K562 (cell line): ENCODE results near the gene KCNH2. TPM values are rescaled to one million over a fixed set of nuclear protein-coding genes. Genes with fewer than 3 reads are reported as not detected.
A peak's percentile ranks its signal among the peaks of the same experiment; 100 is the strongest.

ENCODE experiments used
- ATF4 ChIP-seq: fragments of 450-650 bp; formaldehyde crosslinking; IDR thresholded peaks from 2 replicates; pipeline ENCODE4 v1.4.0; 2022; ENCODE audit warnings: mild to moderate bottlenecking, moderate library complexity
- CREM ChIP-seq: IDR thresholded peaks from 2 replicates; pipeline ENCODE4 v1.6.1; 2014; ENCODE audit warnings: antibody characterized with exemption, low read depth
- CTBP1 ChIP-seq: fragments of 450-650 bp; IDR thresholded peaks from 2 replicates; pipeline ENCODE4 v1.6.1; 2016; ENCODE audit warnings: borderline replicate concordance
- E2F3 ChIP-seq: fragments of 250-450 bp; sonication (Bioruptor Pico); IDR thresholded peaks from 2 replicates; pipeline ENCODE4 v1.4.0; 2020; ENCODE audit warnings: mild to moderate bottlenecking
- EP400 ChIP-seq: fragments of 450-650 bp; IDR thresholded peaks from 2 replicates; pipeline ENCODE4 v1.6.1; 2017; ENCODE audit warnings: antibody characterized with exemption, mild to moderate bottlenecking, moderate library complexity
- FOXA3 ChIP-seq, 2 experiments: fragments of 450-650 bp in 1 of 2; sonication (generic) in 1 of 2; formaldehyde crosslinking; IDR thresholded peaks in 1 of 2; conservative IDR thresholded peaks in 1 of 2; 2 replicates each; pipeline versions ENCODE4 v1.4.0 to v1.8.0; 2020 to 2022; ENCODE audit warnings: mild to moderate bottlenecking in 2 of 2, missing genetic modification reagents in 1 of 2
- HIVEP1 ChIP-seq: fragments of 250-450 bp; sonication (Bioruptor Pico); IDR thresholded peaks from 2 replicates; pipeline ENCODE4 v1.4.0; 2020; ENCODE audit warnings: mild to moderate bottlenecking
- HSF4 ChIP-seq: fragments of 250-450 bp; sonication (Bioruptor Pico); IDR thresholded peaks from 2 replicates; pipeline ENCODE4 v2.1.2; 2022; ENCODE audit warnings: mild to moderate bottlenecking, moderate library complexity, borderline replicate concordance
- KLF6 ChIP-seq: fragments of 250-450 bp; sonication (Bioruptor Pico); IDR thresholded peaks from 2 replicates; pipeline ENCODE4 v1.4.0; 2020; ENCODE audit warnings: mild to moderate bottlenecking, moderate library complexity, borderline replicate concordance
- NFRKB ChIP-seq: fragments of 450-650 bp; IDR thresholded peaks from 2 replicates; pipeline ENCODE4 v1.6.1; 2016; ENCODE audit warnings: low read depth
- RBBP5 ChIP-seq: fragments of 200-600 bp; sonication (generic); IDR thresholded peaks from 2 replicates; pipeline ENCODE4 v1.6.1; 2012; ENCODE audit warnings: borderline replicate concordance, mild to moderate bottlenecking, low read length, control low read depth, inconsistent platforms; ENCODE audit not compliant: insufficient read depth, poor library complexity, severe bottlenecking
- RBFOX2 ChIP-seq: fragments of 200-400 bp; formaldehyde crosslinking; IDR thresholded peaks from 2 replicates; pipeline ENCODE4 v1.6.1; 2017; ENCODE audit warnings: low read depth, mild to moderate bottlenecking, low read length, moderate library complexity
- RCOR1 ChIP-seq, 2 experiments: IDR thresholded peaks; 2 replicates each; pipeline ENCODE4 v1.6.1; 2012; ENCODE audit warnings: low read depth in 2 of 2, low read length in 2 of 2, borderline replicate concordance in 1 of 2, improper control_type of control experiment in 1 of 2
- TCF7L2 ChIP-seq: fragments of 150-350 bp; IDR thresholded peaks from 2 replicates; pipeline ENCODE4 v1.6.1; 2016; ENCODE audit warnings: low read depth, mild to moderate bottlenecking, low read length, moderate library complexity
- ZNF395 ChIP-seq: fragments of 200-800 bp; sonication (Bioruptor generic); IDR thresholded peaks from 2 replicates; pipeline ENCODE4 v1.6.1; 2017; ENCODE audit warnings: missing genetic modification characterization, missing compliant biosample characterization
- ZNF449 ChIP-seq: fragments of 250-450 bp; sonication (Bioruptor Pico); IDR thresholded peaks from 2 replicates; pipeline ENCODE4 v1.8.0; 2022; ENCODE audit warnings: moderate library complexity, mild to moderate bottlenecking, inconsistent platforms
- ZNF584 ChIP-seq: fragments of 200-800 bp; sonication (Bioruptor generic); IDR thresholded peaks from 2 replicates; pipeline ENCODE4 v1.6.1; 2016; ENCODE audit warnings: low read depth, mild to moderate bottlenecking, missing genetic modification characterization, missing compliant biosample characterization
- ZNF79 ChIP-seq: fragments of 250-450 bp; sonication (Bioruptor Pico); IDR thresholded peaks from 2 replicates; pipeline ENCODE4 v1.4.0; 2020; ENCODE audit warnings: low read depth, mild to moderate bottlenecking, moderate library complexity
- ZNF830 ChIP-seq: fragments of 250-450 bp; sonication (Bioruptor Pico); IDR thresholded peaks from 2 replicates; pipeline ENCODE4 v1.5.0; 2021; ENCODE audit warnings: mild to moderate bottlenecking
- ZSCAN32 ChIP-seq: fragments of 450-650 bp; formaldehyde crosslinking; IDR thresholded peaks from 2 replicates; pipeline ENCODE4 v1.4.0; 2020; ENCODE audit warnings: mild to moderate bottlenecking, moderate library complexity
- polyA plus RNA-seq, 8 experiments: library from polyadenylated mRNA; depleted of rRNA in 4 of 8; stranded (reverse) in 5 of 8; unstranded in 3 of 8; fragments of >200 nt; fragmentation: Nextera tagmentation in 2 of 8; fragmentation: Illumina TruSeq in 1 of 8; extraction: Ambion mirVana in 2 of 8; extraction: Trizol in 1 of 8; gene quantifications; 2 replicates each; pipeline versions ENCODE4 v1.2.1 to v1.2.3, GENCODE V29; 2011 to 2014; ENCODE audit warnings: inconsistent platforms in 1 of 8, missing spikeins in 1 of 8
- total RNA-seq, 7 experiments: library from RNA; depleted of rRNA in 6 of 7; stranded (reverse); fragments of >200 nt in 6 of 7; fragmentation: Illumina TruSeq in 2 of 7; extraction: Trizol in 2 of 7; gene quantifications; 2 replicates each; pipeline versions ENCODE4 v1.2.1 to v1.2.3, GENCODE V29; 2011 to 2021; ENCODE audit warnings: low replicate concordance in 1 of 7
- TF ChIP-seq, protein P1 (sequence below): sonication (generic); formaldehyde crosslinking; IDR thresholded peaks from 2 replicates; pipeline ENCODE4 v1.9.0; 2022; ENCODE audit warnings: mild to moderate bottlenecking, missing genetic modification reagents
- TF ChIP-seq, protein P2 (sequence below), 2 experiments: fragments of 450-650 bp in 1 of 2; sonication (generic) in 1 of 2; formaldehyde crosslinking in 1 of 2; IDR thresholded peaks in 1 of 2; conservative IDR thresholded peaks in 1 of 2; 2 replicates each; pipeline versions ENCODE4 v1.6.1 to v1.8.1; 2016 to 2023; ENCODE audit warnings: mild to moderate bottlenecking in 2 of 2, moderate library complexity in 2 of 2, inconsistent platforms in 1 of 2, missing genetic modification reagents in 1 of 2

KCNH2 gene
- total and polyA plus RNA-seq, 9 of the 15 experiments (the other 6 are each of a cell fraction or from before 2014, with no cell fraction given), result 18.1 to 368 (median 218) TPM

GRCh38 chr7:150968734-150969372, 9.3 kb downstream of the KCNH2 start (continued):
- TF ChIP-seq CTBP1 (peak; percentile 21; the same call in 1 of the 2 replicates), CREM (no peak), ZSCAN32 (CRISPR knock-in tag) (peak; percentile 68; the same call in 1 of the 2 replicates), ZNF79 (CRISPR knock-in tag) (peak; percentile 34; the same call in 1 of the 2 replicates), ZNF395 (CRISPR knock-in tag) (0 out of 2 replicates have a peak, but pooled peaks have one; percentile 18), ZNF449 (0 out of 2 replicates have a peak, but pooled peaks have one; percentile 45), ZNF830 (CRISPR knock-in tag) (peak; percentile 83; the same call in 1 of the 2 replicates), FOXA3 (CRISPR knock-in tag; conservative IDR thresholded peaks at IDR 0.05 in 1 of 2, IDR thresholded peaks at IDR 0.05 in 1 of 2) (no peak), RBFOX2 (peak; percentile 69), RCOR1 (IDR thresholded peaks at IDR 0.05; ENCODE audit: borderline replicate concordance in 1 of 2, low read depth in 2 of 2, low read length in 2 of 2) (peak in 1 of 2 experiments; percentile 23; a peak in 1 of 4 replicates), HSF4 (CRISPR knock-in tag) (no peak), NFRKB (0 out of 2 replicates have a peak, but pooled peaks have one; percentile 49), HIVEP1 (CRISPR knock-in tag) (0 out of 2 replicates have a peak, but pooled peaks have one; percentile 21), EP400 (peak; percentile 60), TCF7L2 (no peak), ATF4 (CRISPR knock-in tag) (peak; percentile 96), RBBP5 (peak; percentile 18), KLF6 (CRISPR knock-in tag) (peak; percentile 88; the same call in 1 of the 2 replicates), E2F3 (CRISPR knock-in tag) (peak; percentile 57; the same call in 1 of the 2 replicates), ZNF584 (CRISPR knock-in tag) (0 out of 2 replicates have a peak, but pooled peaks have one; percentile 13)
- TF ChIP-seq, protein P1, sequence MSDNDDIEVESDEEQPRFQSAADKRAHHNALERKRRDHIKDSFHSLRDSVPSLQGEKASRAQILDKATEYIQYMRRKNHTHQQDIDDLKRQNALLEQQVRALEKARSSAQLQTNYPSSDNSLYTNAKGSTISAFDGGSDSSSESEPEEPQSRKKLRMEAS (CRISPR knock-in tag), result peak; percentile 21; the same call in 1 of the 2 replicates
- TF ChIP-seq, protein P2, sequence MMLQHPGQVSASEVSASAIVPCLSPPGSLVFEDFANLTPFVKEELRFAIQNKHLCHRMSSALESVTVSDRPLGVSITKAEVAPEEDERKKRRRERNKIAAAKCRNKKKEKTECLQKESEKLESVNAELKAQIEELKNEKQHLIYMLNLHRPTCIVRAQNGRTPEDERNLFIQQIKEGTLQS (IDR thresholded peaks at IDR 0.05), result peak; percentile 58; the same call in 1 of the 2 replicates
- TF ChIP-seq, protein P2 (CRISPR knock-in tag; conservative IDR thresholded peaks at IDR 0.05), result no peak
